HG03039 (cell line): ENCODE results near the gene CAPN2.

Source experiments
- ATAC-seq: cut with Tn5 transposase; IDR thresholded peaks from one replicate; pipeline ENCODE4 v1.9.1; 2021; ENCODE audit warnings: mild to moderate bottlenecking, moderate library complexity; ENCODE audit not compliant: unreplicated experiment

The CAPN2 gene

GRCh38 chr1:223824712-223825111 is 112.4 kb downstream of the CAPN2 start:
- no peak for ATAC-seq
